ENCODE results near the gene ANKS1A. TPM values are rescaled to one million over a fixed set of nuclear protein-coding genes. Genes with fewer than 3 reads are reported as not detected.

The ANKS1A gene
- total and polyA plus RNA-seq, 2 of the 4 experiments (the other 2 are of a cell fraction): 7.2 to 7.5 TPM

GRCh38 chr6:35056952-35057351 is 167.9 kb downstream of the ANKS1A start:
- no peak overlapping the region for H3K9ac ChIP-seq (ENCODE audit: low read depth, low read length)
- H3K56ac ChIP-seq (ENCODE audit: extremely low read depth, insufficient read depth, low read length): no peak overlapping the region
- no peak for ATAC-seq (ENCODE audit: low read depth)
- H3K9me3 ChIP-seq (ENCODE audit: control insufficient read depth, insufficient read depth, low read length): no peaks in the 10 kb centered on the region
- H2BK5ac ChIP-seq (ENCODE audit: low read depth, low read length, poor library complexity, severe bottlenecking): no peak overlapping the region
- CTCF ChIA-PET: no interaction called here
- no TSS peak for BruUV-seq (replicated peaks)
- in situ Hi-C loops (cut with MboI; ENCODE audit: low sequenced_read_pairs): no loop called here
- H2BK120ac ChIP-seq (ENCODE audit: low read depth, low read length): no peak overlapping the region
- H4K5ac ChIP-seq (ENCODE audit: low read depth, low read length): no peak overlapping the region
- H3K36me3 ChIP-seq (ENCODE audit: control insufficient read depth, insufficient read depth, low read length): peaks cover 22% of the 10 kb centered on the region
- no peak overlapping the region for H3K14ac ChIP-seq (replicated peaks; ENCODE audit: low read depth, low read length)
- no peak overlapping the region for H2AK5ac ChIP-seq (ENCODE audit: low read depth, low read length)
- H4K91ac ChIP-seq (ENCODE audit: insufficient read depth, low read depth, low read length): no peak overlapping the region
- peaks cover 3% of the 10 kb centered on the region; the same call in 1 of the 2 replicates for H3K9me1 ChIP-seq (ENCODE audit: insufficient read depth, low read length)
- no peak overlapping the region for H3K27ac ChIP-seq (ENCODE audit: insufficient read depth, low read length)
- no peaks in the 10 kb centered on the region for H3K27me3 ChIP-seq (ENCODE audit: control insufficient read depth, insufficient read depth, low read length)
- POLR2A ChIA-PET (ENCODE audit: unreplicated experiment): no interaction called here
- H2BK20ac ChIP-seq (ENCODE audit: low read depth, low read length): no peak overlapping the region
- whole genome bisulfite sequencing, 2 experiments (ENCODE audit: extremely low coverage in 2 of 2, insufficient read length in 1 of 2): 97% methylated on average over 7 of the region's 8 CpGs; no CpG with 5 or more reads in 1 of the 2 experiments
- DNase-seq: no peak
- intact Hi-C loops (cut with micrococcal nuclease): no loop called here
- H3K18ac ChIP-seq (ENCODE audit: low read depth, low read length): no peak overlapping the region
- no peak overlapping the region for H3K4ac ChIP-seq (ENCODE audit: low read depth, low read length)
- TF ChIP-seq CEBPB (IDR thresholded peaks at IDR 0.05; ENCODE audit: low read depth, low read length) (no peak), USF2 (IDR thresholded peaks at IDR 0.05; ENCODE audit: low read depth, low read length) (no peak), CHD1 (IDR thresholded peaks at IDR 0.05; ENCODE audit: low read depth, low read length) (no peak)
- dilution Hi-C loops (cut with HindIII; ENCODE audit: low sequenced_read_pairs, unreplicated experiment): no loop called here
- no peaks in the 10 kb centered on the region for H4K20me1 ChIP-seq (ENCODE audit: insufficient read depth, low read length)
- H3K4me3 ChIP-seq (ENCODE audit: insufficient read depth, low read depth, low read length): no peak overlapping the region
- no peaks in the 10 kb centered on the region; a peak in 1 of 4 replicates for H3K79me1 ChIP-seq (ENCODE audit: low read depth in 1 of 2, low read length in 2 of 2)
- H4K8ac ChIP-seq (ENCODE audit: low read depth in 2 of 2, low read length in 2 of 2): no peak overlapping the region
- no peak overlapping the region for H2AFZ ChIP-seq (replicated peaks; ENCODE audit: low read length, poor library complexity)
- peaks cover 12% of the 10 kb centered on the region for H3K4me1 ChIP-seq (ENCODE audit: control insufficient read depth, insufficient read depth, low read length)
- H2AK9ac ChIP-seq (replicated peaks; ENCODE audit: low read depth, low read length, poor library complexity): no peak overlapping the region
- no peak overlapping the region for H3K4me2 ChIP-seq (ENCODE audit: low read depth, low read length)
- no peak overlapping the region for H3K23ac ChIP-seq (ENCODE audit: low read depth, low read length)
- H2BK15ac ChIP-seq (ENCODE audit: low read depth, low read length): no peak overlapping the region

Data from IMR-90 (cell line).